Karpas-422 (cell line): ENCODE data around the gene REM1. TPM values are rescaled to one million over a fixed set of nuclear protein-coding genes. Genes with fewer than 3 reads are reported as not detected.

Experiments used
- DNase-seq: peaks from one replicate; pipeline ENCODE4 v3.0.0-alpha.2; 2015
- H2AFZ ChIP-seq: fragments of 200-600 bp; sonication (generic); 2 replicates; pipeline ENCODE4 v1.6.1; 2014; ENCODE audit warnings: antibody characterized with exemption, low read length, mixed read lengths
- H3K27ac ChIP-seq: fragments of 200-600 bp; sonication (generic); 2 replicates; pipeline ENCODE4 v1.5.1; 2014; ENCODE audit warnings: mild to moderate bottlenecking, low read length, moderate library complexity
- H3K27me3 ChIP-seq: fragments of 200-600 bp; sonication (generic); 2 replicates; pipeline ENCODE4 v1.6.1; 2014; ENCODE audit warnings: low read length, mixed read lengths
- H3K36me3 ChIP-seq: fragments of 200-600 bp; sonication (generic); 2 replicates; pipeline ENCODE4 v1.6.1; 2014; ENCODE audit warnings: low read length, mixed read lengths; ENCODE audit not compliant: insufficient read depth
- H3K4me1 ChIP-seq: fragments of 200-600 bp; sonication (generic); 2 replicates; pipeline ENCODE4 v1.6.1; 2014; ENCODE audit warnings: mild to moderate bottlenecking, low read length, mixed read lengths
- H3K4me2 ChIP-seq: fragments of 200-600 bp; sonication (generic); 2 replicates; pipeline ENCODE4 v1.6.1; 2014; ENCODE audit warnings: low read length, low read depth, mild to moderate bottlenecking; ENCODE audit not compliant: poor library complexity, severe bottlenecking
- H3K4me3 ChIP-seq: fragments of 200-600 bp; sonication (generic); 2 replicates; pipeline ENCODE4 v1.5.1; 2014; ENCODE audit warnings: mild to moderate bottlenecking, antibody characterized with exemption, low read length, mixed read lengths
- H3K79me2 ChIP-seq: fragments of 200-600 bp; sonication (generic); 2 replicates; pipeline ENCODE4 v1.6.1; 2014; ENCODE audit warnings: mild to moderate bottlenecking, low read length, mixed read lengths
- H3K9ac ChIP-seq: fragments of 200-600 bp; sonication (generic); 2 replicates; pipeline ENCODE4 v1.6.0; 2014; ENCODE audit warnings: low read length
- H3K9me2 ChIP-seq: fragments of 200-600 bp; sonication (generic), shearing (Covaris generic); replicated peaks from 2 replicates; pipeline ENCODE4 v1.6.0; 2014; ENCODE audit warnings: mild to moderate bottlenecking, low read length, moderate library complexity; ENCODE audit not compliant: insufficient read depth
- H3K9me3 ChIP-seq: fragments of 300-700, 200-600 bp; sonication (generic); 2 replicates; pipeline ENCODE4 v1.6.1; 2014; ENCODE audit warnings: low read length, mixed read lengths
- H4K20me1 ChIP-seq: fragments of 200-600 bp; sonication (generic); 2 replicates; pipeline ENCODE4 v1.6.1; 2014; ENCODE audit warnings: mild to moderate bottlenecking, antibody characterized with exemption, low read length, low read depth; ENCODE audit not compliant: insufficient read depth
- total RNA-seq: library from RNA; depleted of rRNA; stranded (reverse); fragments of >200 nt; shearing (Covaris generic); gene quantifications from 2 replicates; pipeline ENCODE4 v1.2.3, GENCODE V29; 2014; ENCODE audit warnings: low replicate concordance

REM1 gene
- total RNA-seq, 1 experiment from 2014 or later: not detected

- Histone ChIP-seq H3K9me3 (no peaks in the 10 kb centered on the region), H3K27ac (no peak overlapping the region), H3K9me2 (no peaks in the 10 kb centered on the region), H4K20me1 (no peaks in the 10 kb centered on the region), H3K36me3 (no peaks in the 10 kb centered on the region), H3K4me2 (no peak overlapping the region), H3K27me3 (no peaks in the 10 kb centered on the region), H3K9ac (no peak overlapping the region), H2AFZ (no peak overlapping the region), H3K79me2 (no peaks in the 10 kb centered on the region), H3K4me1 (peaks cover 18% of the 10 kb centered on the region), H3K4me3 (no peak overlapping the region)
- no peak for DNase-seq
These were observed 595 bp downstream of the REM1 start for GRCh38 chr20:31475472-31476293.

- Histone ChIP-seq H3K4me2 (no peak overlapping the region), H3K27me3 (no peaks in the 10 kb centered on the region), H3K4me1 (peaks cover 18% of the 10 kb centered on the region), H3K36me3 (no peaks in the 10 kb centered on the region), H2AFZ (no peak overlapping the region), H3K9me2 (no peaks in the 10 kb centered on the region), H3K9me3 (no peaks in the 10 kb centered on the region), H3K9ac (no peak overlapping the region), H4K20me1 (no peaks in the 10 kb centered on the region), H3K27ac (no peak overlapping the region), H3K4me3 (no peak overlapping the region), H3K79me2 (no peaks in the 10 kb centered on the region)
- no peak for DNase-seq
These were observed 1.2 kb downstream of the REM1 start for GRCh38 chr20:31476294-31476585.

- H3K4me3 ChIP-seq: no peak overlapping the region
- H3K27me3 ChIP-seq: no peaks in the 10 kb centered on the region
- no peaks in the 10 kb centered on the region for H3K36me3 ChIP-seq
- no peaks in the 10 kb centered on the region for H3K9me3 ChIP-seq
- no peak overlapping the region for H3K27ac ChIP-seq
- H3K9ac ChIP-seq: no peak overlapping the region
- no peaks in the 10 kb centered on the region for H4K20me1 ChIP-seq
- no peak for DNase-seq
- H3K79me2 ChIP-seq: no peaks in the 10 kb centered on the region
- no peaks in the 10 kb centered on the region for H3K9me2 ChIP-seq
- H3K4me1 ChIP-seq: peaks cover 18% of the 10 kb centered on the region
- H2AFZ ChIP-seq: no peak overlapping the region
- H3K4me2 ChIP-seq: no peak overlapping the region
These were observed 1.6 kb downstream of the REM1 start for GRCh38 chr20:31476643-31477215.

- Histone ChIP-seq H3K27ac (no peak overlapping the region), H3K9me2 (no peaks in the 10 kb centered on the region), H3K27me3 (no peaks in the 10 kb centered on the region), H4K20me1 (no peaks in the 10 kb centered on the region), H3K4me2 (no peak overlapping the region), H3K4me3 (no peak overlapping the region), H3K9ac (no peak overlapping the region), H3K79me2 (no peaks in the 10 kb centered on the region), H3K36me3 (no peaks in the 10 kb centered on the region), H3K9me3 (no peaks in the 10 kb centered on the region), H2AFZ (no peak overlapping the region), H3K4me1 (no peaks in the 10 kb centered on the region)
- DNase-seq: no peak
These were observed 8.9 kb downstream of the REM1 start for GRCh38 chr20:31484001-31484400.

GRCh38 chr20:31485450-31486339, 10.6 kb downstream of the REM1 start:
- Histone ChIP-seq H3K27me3 (no peaks in the 10 kb centered on the region), H3K27ac (no peak overlapping the region), H3K9ac (no peak overlapping the region), H3K36me3 (no peaks in the 10 kb centered on the region), H3K79me2 (no peaks in the 10 kb centered on the region), H4K20me1 (no peaks in the 10 kb centered on the region), H3K9me2 (no peaks in the 10 kb centered on the region), H3K4me1 (no peaks in the 10 kb centered on the region), H2AFZ (no peak overlapping the region), H3K4me3 (no peak overlapping the region), H3K9me3 (no peaks in the 10 kb centered on the region), H3K4me2 (no peak overlapping the region)
- no peak for DNase-seq

GRCh38 chr20:31488115-31488514, 13.0 kb downstream of the REM1 start:
- Histone ChIP-seq H3K9me3 (no peaks in the 10 kb centered on the region), H4K20me1 (no peaks in the 10 kb centered on the region), H3K79me2 (no peaks in the 10 kb centered on the region), H3K4me3 (no peak overlapping the region), H3K4me1 (no peaks in the 10 kb centered on the region), H3K9ac (no peak overlapping the region), H2AFZ (no peak overlapping the region), H3K27ac (no peak overlapping the region), H3K4me2 (no peak overlapping the region), H3K36me3 (no peaks in the 10 kb centered on the region), H3K9me2 (no peaks in the 10 kb centered on the region), H3K27me3 (no peaks in the 10 kb centered on the region)
- no peak for DNase-seq

GRCh38 chr20:31489152-31489551, 14.1 kb downstream of the REM1 start:
- no peak overlapping the region for H3K4me2 ChIP-seq
- no peaks in the 10 kb centered on the region for H3K9me3 ChIP-seq
- no peak for DNase-seq
- H3K79me2 ChIP-seq: no peaks in the 10 kb centered on the region
- H3K9ac ChIP-seq: no peak overlapping the region
- no peak overlapping the region for H2AFZ ChIP-seq
- H3K27ac ChIP-seq: no peak overlapping the region
- H3K9me2 ChIP-seq: no peaks in the 10 kb centered on the region
- H3K36me3 ChIP-seq: no peaks in the 10 kb centered on the region
- H4K20me1 ChIP-seq: no peaks in the 10 kb centered on the region
- no peak overlapping the region for H3K4me3 ChIP-seq
- H3K4me1 ChIP-seq: no peaks in the 10 kb centered on the region
- H3K27me3 ChIP-seq: no peaks in the 10 kb centered on the region

GRCh38 chr20:31490752-31491151, 15.7 kb downstream of the REM1 start:
- H3K36me3 ChIP-seq: no peaks in the 10 kb centered on the region
- H3K27me3 ChIP-seq: no peaks in the 10 kb centered on the region
- H3K9me2 ChIP-seq: no peaks in the 10 kb centered on the region
- no peak overlapping the region for H2AFZ ChIP-seq
- H3K27ac ChIP-seq: no peak overlapping the region
- no peak overlapping the region for H3K4me3 ChIP-seq
- H3K4me2 ChIP-seq: no peak overlapping the region
- H3K79me2 ChIP-seq: no peaks in the 10 kb centered on the region
- DNase-seq: no peak
- no peaks in the 10 kb centered on the region for H3K4me1 ChIP-seq
- no peaks in the 10 kb centered on the region for H4K20me1 ChIP-seq
- no peaks in the 10 kb centered on the region for H3K9me3 ChIP-seq
- no peak overlapping the region for H3K9ac ChIP-seq
